PFSK-1 (cell line): ENCODE data around the gene NXN.

Experiments used
- FOXP2 ChIP-seq: optimal IDR thresholded peaks from 2 replicates; pipeline ENCODE3; 2011; ENCODE audit warnings: borderline replicate concordance, control low read depth, inconsistent platforms; ENCODE audit not compliant: insufficient read depth; ENCODE audit errors: extremely low read length, extremely low read depth
- POLR2AphosphoS5 ChIP-seq: IDR thresholded peaks from 2 replicates; pipeline ENCODE4 v1.6.1; 2012; ENCODE audit warnings: low read depth, mild to moderate bottlenecking, control low read depth, low read length, moderate library complexity
- REST ChIP-seq, 2 experiments: IDR thresholded peaks; 2 replicates each; pipeline versions ENCODE4 v1.6.1 to v1.8.0; 2011 to 2012; ENCODE audit warnings: low read depth in 2 of 2, low read length in 2 of 2, control low read depth in 1 of 2, inconsistent platforms in 1 of 2, mild to moderate bottlenecking in 1 of 2, moderate library complexity in 1 of 2; ENCODE audit not compliant: insufficient read depth in 1 of 2
- SIN3A ChIP-seq: IDR thresholded peaks from 2 replicates; pipeline ENCODE4 v1.6.1; 2012; ENCODE audit warnings: mild to moderate bottlenecking, low read length, moderate library complexity, borderline replicate concordance; ENCODE audit not compliant: insufficient read depth
- TAF1 ChIP-seq: IDR thresholded peaks from 2 replicates; pipeline ENCODE4 v1.6.1; 2012; ENCODE audit warnings: low read length, control low read depth, borderline replicate concordance; ENCODE audit not compliant: insufficient read depth

The NXN gene

GRCh38 chr17:897970-898619 is 81.5 kb downstream of the NXN start:
- no peak for TF ChIP-seq REST (IDR thresholded peaks at IDR 0.05; ENCODE audit: insufficient read depth in 1 of 2, low read depth in 2 of 2, low read length in 2 of 2)
- no peak for TF ChIP-seq FOXP2
- TF ChIP-seq SIN3A = no peak
- TF ChIP-seq POLR2AphosphoS5 = no peak
- TF ChIP-seq TAF1 = no peak

GRCh38 chr17:896953-897661 is 82.5 kb downstream of the NXN start:
- no peak for TF ChIP-seq REST (IDR thresholded peaks at IDR 0.05; ENCODE audit: insufficient read depth in 1 of 2, low read depth in 2 of 2, low read length in 2 of 2)
- no peak for TF ChIP-seq FOXP2
- TF ChIP-seq SIN3A = no peak
- TF ChIP-seq POLR2AphosphoS5 = no peak
- TF ChIP-seq TAF1 = no peak

- TF ChIP-seq FOXP2 (no peak), SIN3A (no peak), TAF1 (no peak), POLR2AphosphoS5 (no peak), REST (IDR thresholded peaks at IDR 0.05; ENCODE audit: insufficient read depth in 1 of 2, low read depth in 2 of 2, low read length in 2 of 2) (no peak)
Observed at GRCh38 chr17:896454-896853, 83.1 kb downstream of the NXN start.

GRCh38 chr17:892958-893357 is 86.6 kb downstream of the NXN start:
- TF ChIP-seq TAF1 (no peak), FOXP2 (no peak), REST (IDR thresholded peaks at IDR 0.05; ENCODE audit: insufficient read depth in 1 of 2, low read depth in 2 of 2, low read length in 2 of 2) (no peak), SIN3A (no peak), POLR2AphosphoS5 (no peak)

- no peak for TF ChIP-seq FOXP2
- TF ChIP-seq REST (IDR thresholded peaks at IDR 0.05; ENCODE audit: insufficient read depth in 1 of 2, low read depth in 2 of 2, low read length in 2 of 2) = no peak
- TF ChIP-seq SIN3A = no peak
Observed at GRCh38 chr17:888998-889441, 90.6 kb downstream of the NXN start.
